ENCODE data around the gene B3GALT6.

B3GALT6 gene

GRCh38 chr1:1202831-1203560, 29.0 kb upstream of the B3GALT6 start:
- no peak for DNase-seq

GRCh38 chr1:1203561-1204424, 28.2 kb upstream of the B3GALT6 start:
- no peak for DNase-seq

GRCh38 chr1:1204425-1204920, 27.6 kb upstream of the B3GALT6 start:
- no peak for DNase-seq

GRCh38 chr1:1204998-1205768, 26.9 kb upstream of the B3GALT6 start:
- no peak for DNase-seq

GRCh38 chr1:1205769-1206375, 26.2 kb upstream of the B3GALT6 start:
- DNase-seq: no peak

GRCh38 chr1:1206376-1206965, 25.6 kb upstream of the B3GALT6 start, which contains the start of gene TNFRSF18:
TSS of gene TNFRSF18 (minus strand) at chr1:1206592. CDS start at chr1:1206571, 21 bp downstream.
- no peak for DNase-seq

GRCh38 chr1:1206966-1207531, 25.0 kb upstream of the B3GALT6 start:
- DNase-seq: no peak

- DNase-seq: no peak
These were observed 24.5 kb upstream of the B3GALT6 start for GRCh38 chr1:1207571-1207892.

- DNase-seq: no peak
These were observed 23.2 kb upstream of the B3GALT6 start for GRCh38 chr1:1208713-1209433.

GRCh38 chr1:1210726-1211540, 21.1 kb upstream of the B3GALT6 start:
- DNase-seq: no peak

GRCh38 chr1:1211541-1212441, 20.2 kb upstream of the B3GALT6 start:
- no peak for DNase-seq

GRCh38 chr1:1212780-1213344, 19.2 kb upstream of the B3GALT6 start:
- DNase-seq: peak; percentile 37

GRCh38 chr1:1213345-1214265, 18.4 kb upstream of the B3GALT6 start, which contains the start of gene TNFRSF4:
TSS of gene TNFRSF4 (minus strand) at chr1:1214153. CDS start at chr1:1214127, 26 bp downstream.
- peak; percentile 34 for DNase-seq

GRCh38 chr1:1215080-1215676, 16.9 kb upstream of the B3GALT6 start:
- DNase-seq: peak; percentile 31

- no peak for DNase-seq
These were observed 16.0 kb upstream of the B3GALT6 start for GRCh38 chr1:1215881-1216605.
